B cell (primary cell): ENCODE results near the gene E2F6. TPM values are rescaled to one million over a fixed set of nuclear protein-coding genes. Genes with fewer than 3 reads are reported as not detected.

Experiments
- ATAC-seq: fragments of 200-7000 bp; cut with Tn5 transposase; one replicate; pipeline ENCODE4 v1.10.0; 2021; ENCODE audit warnings: low read depth, mild to moderate bottlenecking, moderate number of reproducible peaks, moderate library complexity
- CTCF ChIA-PET: fragments of 350-600 bp; sonication (Branson Sonifier 250); formaldehyde crosslinking; loops from one replicate; lab custom pipeline; 2021; ENCODE audit warnings: antibody characterized with exemption, inconsistent platforms; lab: Charles Lee
- POLR2A ChIA-PET: fragments of 350-600 bp; sonication (Branson Sonifier 250); formaldehyde crosslinking; loops from one replicate; lab custom pipeline; 2021; ENCODE audit warnings: antibody characterized with exemption; lab: Charles Lee
- DNase-seq: peaks from one replicate; pipeline ENCODE4 v3.0.0; 2013
- H2AFZ ChIP-seq: 2 replicates; pipeline ENCODE4 v1.6.1; 2012; ENCODE audit warnings: mild to moderate bottlenecking, low read depth, low read length; ENCODE audit not compliant: insufficient read depth, poor library complexity, severe bottlenecking
- H3K27ac ChIP-seq, 2 donors: 1 replicate in 1 of 2; 2 replicates in 1 of 2; pipeline ENCODE4 v1.5.1; 2012 to 2013; ENCODE audit warnings: low read length in 2 of 2, mild to moderate bottlenecking in 2 of 2, moderate library complexity in 1 of 2
- H3K27me3 ChIP-seq, 4 experiments: fragments of 200-600 bp in 1 of 4; sonication (generic) in 1 of 4; replicated peaks in 1 of 4; 1 replicate in 2 of 4; 2 replicates in 2 of 4; pipeline versions ENCODE4 v1.6.1 to v1.7.0; 2013 to 2016; ENCODE audit warnings: low read length in 3 of 4, mild to moderate bottlenecking in 2 of 4, mixed read lengths in 1 of 4, moderate library complexity in 1 of 4; ENCODE audit not compliant: insufficient read depth in 4 of 4, control insufficient read depth in 3 of 4; ENCODE audit errors: control extremely low read depth in 1 of 4
- H3K36me3 ChIP-seq, 2 experiments: replicated peaks in 1 of 2; 1 replicate in 1 of 2; 2 replicates in 1 of 2; pipeline versions ENCODE4 v1.6.1 to v1.7.1; 2013; ENCODE audit warnings: low read length in 1 of 2; ENCODE audit not compliant: insufficient read depth in 2 of 2, control insufficient read depth in 1 of 2; ENCODE audit errors: control extremely low read depth in 1 of 2, extremely low read depth in 1 of 2
- H3K4me1 ChIP-seq, 2 donors: fragments of 200-600 bp in 1 of 2; sonication (generic) in 1 of 2; 1 replicate in 1 of 2; 2 replicates in 1 of 2; pipeline versions ENCODE4 v1.5.1 to v1.6.1; 2013 to 2017; ENCODE audit warnings: low read length in 2 of 2; ENCODE audit not compliant: control insufficient read depth in 2 of 2, insufficient read depth in 2 of 2
- H3K4me2 ChIP-seq: replicated peaks from 2 replicates; pipeline ENCODE3; 2012; ENCODE audit warnings: mild to moderate bottlenecking, low read depth, low read length; ENCODE audit not compliant: poor library complexity, severe bottlenecking
- H3K4me3 ChIP-seq, 5 experiments: fragments of 200-600 bp in 1 of 5; sonication (generic) in 1 of 5; 1 replicate in 3 of 5; 2 replicates in 2 of 5; pipeline versions ENCODE4 v1.5.1 to v1.7.0; 2011 to 2016; ENCODE audit warnings: low read length in 4 of 5, mild to moderate bottlenecking in 4 of 5, low read depth in 2 of 5, control low read depth in 1 of 5, moderate library complexity in 1 of 5; ENCODE audit not compliant: insufficient read depth in 1 of 5; ENCODE audit errors: control extremely low read depth in 1 of 5, extremely low read depth in 1 of 5
- H3K79me2 ChIP-seq: fragments of 200-600 bp; sonication (generic); one replicate; pipeline ENCODE4 v1.6.0; 2016; ENCODE audit warnings: low read length; ENCODE audit not compliant: control insufficient read depth, insufficient read depth
- H3K9ac ChIP-seq: fragments of 200-600 bp; sonication (generic); 2 replicates; pipeline ENCODE4 v1.6.1; 2017; ENCODE audit warnings: mild to moderate bottlenecking, low read length, moderate library complexity
- H3K9me3 ChIP-seq, 3 donors: one replicate each; pipeline versions ENCODE4 v1.6.1 to v1.7.1; 2013; ENCODE audit warnings: low read length in 2 of 3; ENCODE audit not compliant: control insufficient read depth in 2 of 3, insufficient read depth in 1 of 3; ENCODE audit errors: control extremely low read depth in 1 of 3
- H4K20me1 ChIP-seq: 2 replicates; pipeline ENCODE4 v1.6.0; 2012; ENCODE audit warnings: mild to moderate bottlenecking, low read length; ENCODE audit not compliant: insufficient read depth, control insufficient read depth, poor library complexity, severe bottlenecking
- H3K27ac Mint-ChIP-seq: one replicate; pipeline ENCODE4 v1.8.0; 2021; ENCODE audit warnings: mixed read lengths
- H3K27me3 Mint-ChIP-seq: one replicate; pipeline ENCODE4 v1.8.0; 2021; ENCODE audit warnings: mixed read lengths
- H3K4me1 Mint-ChIP-seq: one replicate; pipeline ENCODE4 v1.8.0; 2021; ENCODE audit warnings: mixed read lengths
- H3K4me3 Mint-ChIP-seq: one replicate; pipeline ENCODE4 v1.8.0; 2021; ENCODE audit warnings: mixed read lengths
- H3K9me3 Mint-ChIP-seq: one replicate; pipeline ENCODE4 v1.8.0; 2022; ENCODE audit warnings: mixed read lengths; ENCODE audit not compliant: insufficient read depth
- EZH2 ChIP-seq: IDR thresholded peaks from 2 replicates; pipeline ENCODE4 v1.6.1; 2012; ENCODE audit warnings: borderline replicate concordance, low read depth, mild to moderate bottlenecking, moderate library complexity, low read length; ENCODE audit not compliant: insufficient read depth, poor library complexity, severe bottlenecking
- WGBS: methylation state at CpG from one replicate; pipeline ENCODE4 v1.1.5; 2013; ENCODE audit warnings: missing lambda C conversion rate; ENCODE audit not compliant: insufficient coverage; 5-methylcytosine and 5-hydroxymethylcytosine counted together
- intact Hi-C: fragments of 100-400 bp; cut with micrococcal nuclease; formaldehyde crosslinking; loops from one replicate; pipeline ENCODE4 v1.10.0; 2022
- polyA plus RNA-seq: library from polyadenylated mRNA; depleted of rRNA; stranded (reverse); fragments of >200 nt; gene quantifications from 2 replicates; pipeline ENCODE4 v1.2.3, GENCODE V29; 2012
- total RNA-seq, 2 donors: library from RNA; stranded (reverse); fragments of 120-200 nt in 1 of 2; gene quantifications; 1 replicate in 1 of 2; 2 replicates in 1 of 2; pipeline versions ENCODE4 v1.2.3 to v1.2.4, GENCODE V29; 2013 to 2022
- TF ChIP-seq, protein P1 (sequence below): fragments of 200-600 bp; IDR thresholded peaks from one replicate; pipeline ENCODE4 v1.8.0; 2022; ENCODE audit warnings: antibody characterized with exemption, mild to moderate bottlenecking

The E2F6 gene
- total and polyA plus RNA-seq, 2 donors (not counting 1 experiment from before 2014, with no cell fraction given), result 2.0 to 10.0 TPM

GRCh38 chr2:11491348-11491933, 25.5 kb upstream of the E2F6 start:
- Histone ChIP-seq H3K27me3 (peaks cover 0 to 5% (median 3%) of the 10 kb centered on the region in 4 experiments), H3K4me2 (no peak overlapping the region), H3K36me3 (no peaks in the 10 kb centered on the region), H3K9ac (no peak overlapping the region), H2AFZ (no peak overlapping the region), H4K20me1 (no peaks in the 10 kb centered on the region), H3K4me1 (no peaks in the 10 kb centered on the region), H3K9me3 (peaks cover 0 to 2% (median 2%) of the 10 kb centered on the region in 3 donors), H3K79me2 (no peaks in the 10 kb centered on the region), H3K27ac (no peak overlapping the region), H3K4me3 (no peak overlapping the region)
- H3K27ac Mint-ChIP-seq, result no peak overlapping the region
- CTCF ChIA-PET, result interaction anchor here (1.5 to 1.7 kb wide), 2 partner anchors 10 to 14 kb away, joined by 3 to 4 read pairs; no protein-coding TSS in a partner anchor
- POLR2A ChIA-PET, result no interaction called here
- DNase-seq (no peak), ATAC-seq (no peak)
- peaks cover 3% of the 10 kb centered on the region for H3K9me3 Mint-ChIP-seq
- WGBS, result 100% methylated on average over 1 of the region's 3 CpGs
- H3K4me1 Mint-ChIP-seq, result no peaks in the 10 kb centered on the region
- TF ChIP-seq EZH2, result no peak
- TF ChIP-seq, protein P1, sequence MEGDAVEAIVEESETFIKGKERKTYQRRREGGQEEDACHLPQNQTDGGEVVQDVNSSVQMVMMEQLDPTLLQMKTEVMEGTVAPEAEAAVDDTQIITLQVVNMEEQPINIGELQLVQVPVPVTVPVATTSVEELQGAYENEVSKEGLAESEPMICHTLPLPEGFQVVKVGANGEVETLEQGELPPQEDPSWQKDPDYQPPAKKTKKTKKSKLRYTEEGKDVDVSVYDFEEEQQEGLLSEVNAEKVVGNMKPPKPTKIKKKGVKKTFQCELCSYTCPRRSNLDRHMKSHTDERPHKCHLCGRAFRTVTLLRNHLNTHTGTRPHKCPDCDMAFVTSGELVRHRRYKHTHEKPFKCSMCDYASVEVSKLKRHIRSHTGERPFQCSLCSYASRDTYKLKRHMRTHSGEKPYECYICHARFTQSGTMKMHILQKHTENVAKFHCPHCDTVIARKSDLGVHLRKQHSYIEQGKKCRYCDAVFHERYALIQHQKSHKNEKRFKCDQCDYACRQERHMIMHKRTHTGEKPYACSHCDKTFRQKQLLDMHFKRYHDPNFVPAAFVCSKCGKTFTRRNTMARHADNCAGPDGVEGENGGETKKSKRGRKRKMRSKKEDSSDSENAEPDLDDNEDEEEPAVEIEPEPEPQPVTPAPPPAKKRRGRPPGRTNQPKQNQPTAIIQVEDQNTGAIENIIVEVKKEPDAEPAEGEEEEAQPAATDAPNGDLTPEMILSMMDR, result no peak
- intact Hi-C loops, result no loop called here
- peaks cover 25% of the 10 kb centered on the region for H3K27me3 Mint-ChIP-seq
- H3K4me3 Mint-ChIP-seq, result no peak overlapping the region

DNA sequence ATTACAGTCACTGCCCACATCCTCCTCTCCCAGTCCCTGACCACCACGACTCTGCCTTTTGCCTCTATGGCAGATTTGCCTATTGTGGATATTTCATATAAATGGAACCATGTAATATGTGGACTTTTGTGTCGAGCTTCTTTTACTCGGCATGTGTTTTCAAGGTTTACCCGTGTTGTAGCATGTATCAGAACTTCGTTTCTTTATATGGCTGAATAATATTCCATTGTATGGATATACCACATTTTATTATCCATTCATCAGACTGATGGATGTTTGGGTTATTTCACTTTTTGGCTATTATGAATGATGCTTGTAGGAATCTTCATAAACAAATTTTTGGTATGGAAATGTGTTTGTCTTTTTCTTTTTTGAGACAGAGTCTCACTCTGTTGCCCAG, 24.2 kb upstream of the E2F6 start:
- TF ChIP-seq, protein P1, result no peak
- TF ChIP-seq EZH2, result no peak
- DNase-seq (no peak), ATAC-seq (no peak)
- no peaks in the 10 kb centered on the region for H3K79me2 ChIP-seq
- H4K20me1 ChIP-seq, result no peaks in the 10 kb centered on the region
- no peak overlapping the region for H3K27ac ChIP-seq
- ChIA-PET POLR2A (no interaction called here), CTCF (interaction anchor here (1.5 kb wide), 1 partner anchor 12 kb away, joined by 4 read pairs; no protein-coding TSS in a partner anchor)
- no peak overlapping the region for H2AFZ ChIP-seq
- Mint-ChIP-seq H3K4me3 (no peak overlapping the region), H3K27me3 (peaks cover 31% of the 10 kb centered on the region), H3K27ac (no peak overlapping the region), H3K4me1 (no peaks in the 10 kb centered on the region), H3K9me3 (peaks cover 3% of the 10 kb centered on the region)
- no peak overlapping the region for H3K9ac ChIP-seq
- H3K4me1 ChIP-seq, result no peaks in the 10 kb centered on the region
- no peak overlapping the region for H3K4me3 ChIP-seq
- H3K27me3 ChIP-seq, result peaks cover 0 to 9% (median 5%) of the 10 kb centered on the region in 4 experiments
- no CpG with 5 or more reads among the region's 5 CpGs for WGBS
- no peak overlapping the region for H3K4me2 ChIP-seq
- intact Hi-C loops, result no loop called here
- no peaks in the 10 kb centered on the region for H3K36me3 ChIP-seq
- peaks cover 0 to 2% (median 2%) of the 10 kb centered on the region in 3 donors for H3K9me3 ChIP-seq
